Smooth muscle cell (in vitro differentiated cells): ENCODE results near the gene NHERF2. TPM values are rescaled to one million over a fixed set of nuclear protein-coding genes. Genes with fewer than 3 reads are reported as not detected.

Experiments
- DNase-seq: peaks from one replicate; lab custom pipeline; 2025; ENCODE audit not compliant: unreplicated experiment; lab: John Stamatoyannopoulos, UW
- H2AFZ ChIP-seq: fragments of 200-600 bp; sonication (generic); 2 replicates; pipeline ENCODE4 v1.6.0; 2016; ENCODE audit warnings: antibody characterized with exemption, low read depth, mild to moderate bottlenecking
- H3F3A ChIP-seq: fragments of 200-600 bp; sonication (generic); 2 replicates; pipeline ENCODE4 v1.6.0; 2017; ENCODE audit warnings: antibody characterized with exemption, low read depth
- H3K27ac ChIP-seq: fragments of 200-600 bp; sonication (generic); 2 replicates; pipeline ENCODE4 v1.5.1; 2016; ENCODE audit warnings: low read depth, mild to moderate bottlenecking
- H3K27me3 ChIP-seq: fragments of 200-600 bp; sonication (generic); 2 replicates; pipeline ENCODE4 v1.6.1; 2016; ENCODE audit warnings: low read depth, mild to moderate bottlenecking
- H3K36me3 ChIP-seq: fragments of 200-600 bp; sonication (generic); 2 replicates; pipeline ENCODE4 v1.5.1; 2016; ENCODE audit warnings: low read depth
- H3K4me1 ChIP-seq: fragments of 200-600 bp; sonication (generic); 2 replicates; pipeline ENCODE4 v1.5.1; 2016; ENCODE audit warnings: low read depth
- H3K4me2 ChIP-seq: fragments of 200-600 bp; sonication (generic); 2 replicates; pipeline ENCODE4 v1.6.0; 2016; ENCODE audit warnings: mild to moderate bottlenecking
- H3K4me3 ChIP-seq: fragments of 200-600 bp; sonication (generic); 2 replicates; pipeline ENCODE4 v1.5.1; 2016; ENCODE audit warnings: mild to moderate bottlenecking
- H3K79me2 ChIP-seq: fragments of 200-600 bp; sonication (generic); 2 replicates; pipeline ENCODE4 v1.6.0; 2016; ENCODE audit warnings: low read depth, mild to moderate bottlenecking
- H3K9ac ChIP-seq: fragments of 200-600 bp; sonication (generic); 2 replicates; pipeline ENCODE4 v1.6.0; 2016; ENCODE audit warnings: low read depth
- H3K9me3 ChIP-seq: fragments of 200-600 bp; sonication (generic); replicated peaks from 2 replicates; pipeline ENCODE4 v1.5.1; 2016; ENCODE audit warnings: low read depth
- H4K20me1 ChIP-seq: fragments of 200-600 bp; sonication (generic); 2 replicates; pipeline ENCODE4 v1.6.0; 2016; ENCODE audit warnings: low read depth
- CTCF ChIP-seq: fragments of 200-600 bp; sonication (generic); IDR thresholded peaks from 2 replicates; pipeline ENCODE4 v1.5.1; 2017; ENCODE audit warnings: borderline replicate concordance, mild to moderate bottlenecking, antibody characterized with exemption; ENCODE audit not compliant: insufficient read depth, poor library complexity, severe bottlenecking
- WGBS: methylation state at CpG from one replicate; pipeline ENCODE4 v1.1.7; 2016; ENCODE audit warnings: low lambda C conversion rate; 5-methylcytosine and 5-hydroxymethylcytosine counted together
- polyA plus RNA-seq: library from polyadenylated mRNA; unstranded; fragments of >200 nt; fragmentation: Nextera tagmentation; extraction: Ambion mirVana; gene quantifications from 2 replicates; pipeline ENCODE4 v1.2.1, GENCODE V29; 2016
- total RNA-seq: library from RNA; depleted of rRNA; stranded (reverse); fragments of >200 nt; gene quantifications from 2 replicates; pipeline ENCODE4 v1.2.3, GENCODE V29; 2014

Gene NHERF2
- total and polyA plus RNA-seq, 2 experiments from 2014 or later = 14.4 to 40.2 TPM

- Histone ChIP-seq H3K4me1 (no peaks in the 10 kb centered on the region), H3K4me2 (no peak overlapping the region), H3K27me3 (no peaks in the 10 kb centered on the region), H3F3A (no peaks in the 10 kb centered on the region), H3K9me3 (no peaks in the 10 kb centered on the region), H3K79me2 (no peaks in the 10 kb centered on the region), H3K9ac (no peak overlapping the region), H3K4me3 (no peak overlapping the region), H3K27ac (no peak overlapping the region), H2AFZ (no peak overlapping the region), H4K20me1 (peaks cover 19% of the 10 kb centered on the region), H3K36me3 (no peaks in the 10 kb centered on the region)
- no peak for DNase-seq
- WGBS = 94% methylated on average over 28 of the region's 29 CpGs
- no peak for TF ChIP-seq CTCF
Observed at GRCh38 chr16:2084895-2085625, 58.4 kb downstream of the NHERF2 start.

- H3K9me3 ChIP-seq = no peaks in the 10 kb centered on the region
- no peak overlapping the region for H3K4me2 ChIP-seq
- H3K9ac ChIP-seq = no peak overlapping the region
- no peaks in the 10 kb centered on the region for H3K79me2 ChIP-seq
- no peak for DNase-seq
- H3K27me3 ChIP-seq = no peaks in the 10 kb centered on the region
- H3K36me3 ChIP-seq = no peaks in the 10 kb centered on the region
- H3K27ac ChIP-seq = no peak overlapping the region
- peaks cover 4% of the 10 kb centered on the region for H3F3A ChIP-seq
- no peak overlapping the region for H3K4me3 ChIP-seq
- peaks cover 26% of the 10 kb centered on the region for H4K20me1 ChIP-seq
- no peaks in the 10 kb centered on the region for H3K4me1 ChIP-seq
- H2AFZ ChIP-seq = no peak overlapping the region
- no peak for TF ChIP-seq CTCF
- WGBS = 91% methylated on average over 14 of the region's 14 CpGs
Observed at GRCh38 chr16:2085669-2086068, 59.0 kb downstream of the NHERF2 start.

GRCh38 chr16:2086106-2086742 lies 59.5 kb downstream of the NHERF2 start:
- no peaks in the 10 kb centered on the region for H3K36me3 ChIP-seq
- H2AFZ ChIP-seq = no peak overlapping the region
- DNase-seq = no peak
- H3K27me3 ChIP-seq = no peaks in the 10 kb centered on the region
- H3K4me1 ChIP-seq = no peaks in the 10 kb centered on the region
- 98% methylated on average over 27 of the region's 27 CpGs for WGBS
- TF ChIP-seq CTCF = no peak
- no peaks in the 10 kb centered on the region for H3K9me3 ChIP-seq
- no peak overlapping the region for H3K27ac ChIP-seq
- no peak overlapping the region for H3K4me3 ChIP-seq
- H3K79me2 ChIP-seq = no peaks in the 10 kb centered on the region
- peaks cover 6% of the 10 kb centered on the region for H3F3A ChIP-seq
- no peak overlapping the region for H3K4me2 ChIP-seq
- peaks cover 28% of the 10 kb centered on the region for H4K20me1 ChIP-seq
- H3K9ac ChIP-seq = no peak overlapping the region
